SK-N-SH (cell line): Measurements from ENCODE around the gene UGT2B15. TPM values are rescaled to one million over a fixed set of nuclear protein-coding genes. Genes with fewer than 3 reads are reported as not detected.

Source experiments
- CTCF ChIA-PET: fragments of 300-600, 350-600 bp; formaldehyde crosslinking; extraction: SDS; loops from one replicate; lab custom pipeline; 2021; lab: Yijun Ruan, JAX
- POLR2A ChIA-PET: fragments of 350-600 bp; sonication (Branson Sonifier 250); formaldehyde crosslinking; extraction: SDS; loops from one replicate; lab custom pipeline; 2020; ENCODE audit warnings: antibody characterized with exemption, inconsistent platforms; lab: Yijun Ruan, JAX
- DNase-seq: peaks from one replicate; pipeline ENCODE4 v3.0.0; 2012
- H2AFZ ChIP-seq: fragments of 200-600 bp; sonication (generic); 2 replicates; pipeline ENCODE4 v1.8.1; 2016; ENCODE audit warnings: antibody characterized with exemption, mild to moderate bottlenecking, low read depth
- H3F3A ChIP-seq: fragments of 200-600 bp; sonication (generic); replicated peaks from 2 replicates; pipeline ENCODE3; 2016; ENCODE audit warnings: antibody characterized with exemption, mild to moderate bottlenecking; ENCODE audit not compliant: insufficient read depth
- H3K27ac ChIP-seq, 2 experiments: fragments of 200-500 bp in 1 of 2; fragments of 200-600 bp in 1 of 2; sonication (Bioruptor generic) in 1 of 2; sonication (generic), shearing (Covaris generic) in 1 of 2; 2 replicates each; pipeline versions ENCODE4 v1.5.1 to v1.6.1; 2014 to 2016; ENCODE audit warnings: low read depth in 2 of 2, inconsistent platforms in 1 of 2, low read length in 1 of 2, mild to moderate bottlenecking in 1 of 2, mixed read lengths in 1 of 2
- H3K27me3 ChIP-seq: fragments of 200-600 bp; sonication (generic), shearing (Covaris generic); 2 replicates; pipeline ENCODE4 v1.6.1; 2016; ENCODE audit warnings: mixed run types; ENCODE audit not compliant: insufficient read depth
- H3K36me3 ChIP-seq, 2 experiments: fragments of 200-500 bp in 1 of 2; fragments of 200-600 bp in 1 of 2; sonication (Bioruptor generic) in 1 of 2; sonication (generic) in 1 of 2; replicated peaks in 1 of 2; 2 replicates each; pipeline versions ENCODE3 to v1.5.1; 2014 to 2016; ENCODE audit warnings: low read length in 1 of 2, mild to moderate bottlenecking in 1 of 2; ENCODE audit not compliant: insufficient read depth in 2 of 2, control insufficient read depth in 1 of 2
- H3K4me1 ChIP-seq, 2 experiments: fragments of 200-500 bp in 1 of 2; fragments of 200-600 bp in 1 of 2; sonication (Bioruptor generic) in 1 of 2; sonication (generic), shearing (Covaris generic) in 1 of 2; 2 replicates each; pipeline versions ENCODE4 v1.5.1 to v1.6.1; 2014 to 2016; ENCODE audit warnings: low read depth in 1 of 2, low read length in 1 of 2, mixed run types in 1 of 2; ENCODE audit not compliant: insufficient read depth in 2 of 2, control insufficient read depth in 1 of 2
- H3K4me2 ChIP-seq: fragments of 200-600 bp; sonication (generic), shearing (Covaris generic); 2 replicates; pipeline ENCODE4 v1.6.1; 2017; ENCODE audit warnings: mixed run types
- H3K4me3 ChIP-seq, 2 experiments: fragments of 200-500 bp in 1 of 2; fragments of 200-600 bp in 1 of 2; sonication (Bioruptor generic) in 1 of 2; sonication (generic), shearing (Covaris generic) in 1 of 2; 2 replicates each; pipeline versions ENCODE4 v1.5.1 to v1.8.1; 2014 to 2016; ENCODE audit warnings: low read depth in 2 of 2, inconsistent platforms in 1 of 2, low read length in 1 of 2, mild to moderate bottlenecking in 1 of 2, mixed read lengths in 1 of 2, moderate library complexity in 1 of 2
- H3K79me2 ChIP-seq: fragments of 200-600 bp; sonication (generic); 2 replicates; pipeline ENCODE4 v1.8.1; 2017; ENCODE audit warnings: mild to moderate bottlenecking; ENCODE audit not compliant: insufficient read depth
- H3K9ac ChIP-seq: fragments of 200-600 bp; sonication (generic); 2 replicates; pipeline ENCODE4 v1.6.1; 2017; ENCODE audit warnings: mixed run types
- H3K9me2 ChIP-seq: fragments of 200-600 bp; sonication (generic); 2 replicates; pipeline ENCODE4 v1.6.1; 2017; ENCODE audit warnings: mixed run types
- H3K9me3 ChIP-seq: fragments of 200-600 bp; sonication (generic); 2 replicates; pipeline ENCODE4 v1.6.1; 2017; ENCODE audit warnings: mixed run types, mild to moderate bottlenecking, moderate library complexity
- H4K20me1 ChIP-seq: fragments of 200-600 bp; sonication (generic); 2 replicates; pipeline ENCODE4 v1.6.1; 2017; ENCODE audit warnings: mild to moderate bottlenecking, mixed run types; ENCODE audit not compliant: insufficient read depth
- CHD2 ChIP-seq: fragments of 150-350 bp; IDR thresholded peaks from 2 replicates; pipeline ENCODE4 v1.6.1; 2018; ENCODE audit warnings: low read length; ENCODE audit not compliant: partially characterized antibody
- CTCF ChIP-seq: fragments of 200-600 bp; sonication (generic); IDR thresholded peaks from 2 replicates; pipeline ENCODE4 v1.6.1; 2017; ENCODE audit warnings: antibody characterized with exemption, mild to moderate bottlenecking, moderate library complexity
- ELF1 ChIP-seq: IDR thresholded peaks from 2 replicates; pipeline ENCODE4 v1.4.0; 2012
- FOXM1 ChIP-seq: IDR thresholded peaks from 2 replicates; pipeline ENCODE4 v1.4.0; 2012; ENCODE audit warnings: low read depth, mild to moderate bottlenecking
- GATA2 ChIP-seq: sonication (generic); formaldehyde crosslinking; IDR thresholded peaks from 2 replicates; pipeline ENCODE4 v1.5.0; 2020; ENCODE audit warnings: mild to moderate bottlenecking, missing genetic modification reagents
- JUND ChIP-seq: IDR thresholded peaks from 2 replicates; pipeline ENCODE4 v1.4.0; 2012
- MAX ChIP-seq: IDR thresholded peaks from 2 replicates; pipeline ENCODE4 v1.4.0; 2012; ENCODE audit warnings: low read depth
- MXI1 ChIP-seq: IDR thresholded peaks from 2 replicates; pipeline ENCODE4 v1.6.1; 2012; ENCODE audit warnings: mild to moderate bottlenecking, low read depth, low read length, improper control_type of control experiment
- NFIC ChIP-seq: IDR thresholded peaks from 2 replicates; pipeline ENCODE4 v1.4.0; 2012; ENCODE audit warnings: borderline replicate concordance
- PBX3 ChIP-seq: IDR thresholded peaks from 2 replicates; pipeline ENCODE4; 2012
- RAD21 ChIP-seq: IDR thresholded peaks from 2 replicates; pipeline ENCODE4 v1.6.1; 2012; ENCODE audit warnings: mild to moderate bottlenecking, low read length
- RFX5 ChIP-seq: IDR thresholded peaks from 2 replicates; pipeline ENCODE4 v1.6.1; 2012; ENCODE audit warnings: mild to moderate bottlenecking, improper control_type of control experiment, low read length
- RXRA ChIP-seq: IDR thresholded peaks from 2 replicates; pipeline ENCODE4 v1.4.0; 2012; ENCODE audit warnings: low read depth, mild to moderate bottlenecking, borderline replicate concordance
- SIN3A ChIP-seq: IDR thresholded peaks from 2 replicates; pipeline ENCODE4 v1.6.1; 2012; ENCODE audit warnings: low read depth, mild to moderate bottlenecking, low read length, moderate library complexity, borderline replicate concordance
- SMC3 ChIP-seq: IDR thresholded peaks from 2 replicates; pipeline ENCODE4 v1.6.1; 2012; ENCODE audit warnings: low read depth, low read length, improper control_type of control experiment
- TCF12 ChIP-seq: IDR thresholded peaks from 2 replicates; pipeline ENCODE4 v1.4.0; 2012
- YY1 ChIP-seq: IDR thresholded peaks from 2 replicates; pipeline ENCODE4 v1.4.0; 2012; ENCODE audit warnings: low read depth, mild to moderate bottlenecking
- ZBTB33 ChIP-seq: IDR thresholded peaks from 2 replicates; pipeline ENCODE4 v1.4.0; 2012; ENCODE audit warnings: low read depth, borderline replicate concordance
- WGBS: methylation state at CpG from one replicate; pipeline ENCODE4 v1.1.6; 2017; ENCODE audit warnings: low lambda C conversion rate; 5-methylcytosine and 5-hydroxymethylcytosine counted together
- polyA plus RNA-seq, 3 experiments: library from polyadenylated mRNA; depleted of rRNA; stranded (reverse); fragments of >200 nt; gene quantifications; 2 replicates each; pipeline ENCODE4 v1.2.3, GENCODE V29; 2012

The UGT2B15 gene
- polyA plus RNA-seq, 1 of the 3 experiments (the other 2 are of a cell fraction): not detected

GRCh38 chr4:68613752-68614151, 56.7 kb downstream of the UGT2B15 start:
- H3K79me2 ChIP-seq: no peaks in the 10 kb centered on the region
- DNase-seq: no peak
- no peaks in the 10 kb centered on the region for H3K9me3 ChIP-seq
- TF ChIP-seq RXRA: no peak
- TF ChIP-seq ELF1: no peak
- TF ChIP-seq RFX5: no peak
- TF ChIP-seq CTCF: no peak
- no peak for TF ChIP-seq YY1
- no peak for TF ChIP-seq PBX3
- H3F3A ChIP-seq: no peaks in the 10 kb centered on the region
- H3K27me3 ChIP-seq: no peaks in the 10 kb centered on the region
- no peak overlapping the region for H2AFZ ChIP-seq
- no peaks in the 10 kb centered on the region for H3K4me1 ChIP-seq
- ChIA-PET CTCF (no interaction called here), POLR2A (no interaction called here)
- H3K9ac ChIP-seq: no peak overlapping the region
- 0% methylated on average over 1 of the region's 1 CpG for WGBS
- no peak overlapping the region for H3K4me3 ChIP-seq
- no peaks in the 10 kb centered on the region for H3K36me3 ChIP-seq
- no peaks in the 10 kb centered on the region for H4K20me1 ChIP-seq
- no peak overlapping the region for H3K4me2 ChIP-seq
- H3K27ac ChIP-seq: no peak overlapping the region
- H3K9me2 ChIP-seq: no peaks in the 10 kb centered on the region

GRCh38 chr4:68606240-68606639, 64.2 kb downstream of the UGT2B15 start:
- no peaks in the 10 kb centered on the region for H3K9me3 ChIP-seq
- no peak for DNase-seq
- no peak overlapping the region for H3K4me2 ChIP-seq
- no peak overlapping the region for H3K27ac ChIP-seq
- no peaks in the 10 kb centered on the region for H3K79me2 ChIP-seq
- H3K9me2 ChIP-seq: no peaks in the 10 kb centered on the region
- ChIA-PET CTCF (interaction anchor here (1.5 kb wide), 1 partner anchor 16 kb away, joined by 4 read pairs; no protein-coding TSS in a partner anchor), POLR2A (no interaction called here)
- no peaks in the 10 kb centered on the region for H3K4me1 ChIP-seq
- H3K27me3 ChIP-seq: no peaks in the 10 kb centered on the region
- 11% methylated on average over 1 of the region's 1 CpG for WGBS
- H3K4me3 ChIP-seq: no peak overlapping the region
- H3K9ac ChIP-seq: no peak overlapping the region
- no peaks in the 10 kb centered on the region for H3F3A ChIP-seq
- no peak overlapping the region for H2AFZ ChIP-seq
- H4K20me1 ChIP-seq: no peaks in the 10 kb centered on the region
- no peaks in the 10 kb centered on the region for H3K36me3 ChIP-seq
- TF ChIP-seq MAX: no peak
- TF ChIP-seq FOXM1: no peak
- no peak for TF ChIP-seq JUND
- TF ChIP-seq SIN3A: no peak
- TF ChIP-seq RAD21: no peak
- TF ChIP-seq SMC3: no peak
- TF ChIP-seq TCF12: no peak
- no peak for TF ChIP-seq GATA2 (CRISPR knock-in tag)
- no peak for TF ChIP-seq CHD2
- TF ChIP-seq CTCF: no peak
- TF ChIP-seq MXI1: no peak
- TF ChIP-seq NFIC: no peak
- no peak for TF ChIP-seq ZBTB33
- no peak for TF ChIP-seq PBX3
